GM18951 (cell line): ENCODE data around the gene PSMC4.
A peak's percentile ranks its signal among the peaks of the same experiment; 100 is the strongest.

Source experiments
- POLR2A ChIP-seq: IDR thresholded peaks from 4 replicates; pipeline ENCODE4 v1.6.1; 2011; ENCODE audit warnings: mild to moderate bottlenecking; ENCODE audit not compliant: insufficient read length, insufficient read depth; ENCODE audit errors: extremely low read depth
- in situ Hi-C: fragments of 300-500 bp; cut with MboI; formaldehyde crosslinking; loops from one replicate; pipeline ENCODE4 v1.12.0; 2022; ENCODE audit warnings: low sequenced_read_pairs, mixed read lengths, inconsistent platforms; ENCODE audit not compliant: unreplicated experiment

PSMC4 gene

GRCh38 chr19:39987596-39987995 is 16.6 kb downstream of the PSMC4 start:
- in situ Hi-C loops, result no loop called here
- no peak for TF ChIP-seq POLR2A

GRCh38 chr19:39993605-39994004 is 22.6 kb downstream of the PSMC4 start:
- TF ChIP-seq POLR2A, result no peak
- in situ Hi-C loops, result no loop called here

- in situ Hi-C loops, result no loop called here
Measured at GRCh38 chr19:39994361-39994760, 23.4 kb downstream of the PSMC4 start.

GRCh38 chr19:39995794-39996193 is 24.8 kb downstream of the PSMC4 start:
- in situ Hi-C loops, result no loop called here
- no peak for TF ChIP-seq POLR2A

More at GRCh38 chr19:39994361-39994760, 23.4 kb downstream of the PSMC4 start:
- TF ChIP-seq POLR2A, result no peak

GRCh38 chr19:39996218-39996810 is 25.3 kb downstream of the PSMC4 start:
- no peak for TF ChIP-seq POLR2A
- in situ Hi-C loops, result no loop called here

- peak; percentile 94 for TF ChIP-seq POLR2A
- in situ Hi-C loops, result no loop called here
Measured at GRCh38 chr19:39996811-39997637, 26.1 kb downstream of the PSMC4 start, which contains the start of gene ZNF546. Gene ZNF546 (plus strand): TSS chr19:39997060. CDS start chr19:39998327, 1,267 bp downstream.

- in situ Hi-C loops, result no loop called here
- TF ChIP-seq POLR2A, result no peak
Measured at GRCh38 chr19:39997638-39998216, 26.8 kb downstream of the PSMC4 start.

GRCh38 chr19:39998501-39998900 is 27.5 kb downstream of the PSMC4 start:
- in situ Hi-C loops, result no loop called here
- no peak for TF ChIP-seq POLR2A

GRCh38 chr19:40005691-40006272 is 34.8 kb downstream of the PSMC4 start:
- in situ Hi-C loops, result no loop called here
- TF ChIP-seq POLR2A, result no peak

GRCh38 chr19:40006273-40006691 is 35.3 kb downstream of the PSMC4 start:
- in situ Hi-C loops, result no loop called here
- no peak for TF ChIP-seq POLR2A

GRCh38 chr19:40009674-40010073 is 38.7 kb downstream of the PSMC4 start:
- no peak for TF ChIP-seq POLR2A
- in situ Hi-C loops, result no loop called here

GRCh38 chr19:40013991-40014390 is 43.0 kb downstream of the PSMC4 start:
- TF ChIP-seq POLR2A, result no peak
- in situ Hi-C loops, result no loop called here

- in situ Hi-C loops, result no loop called here
- no peak for TF ChIP-seq POLR2A
Measured at GRCh38 chr19:40023969-40024368, 53.0 kb downstream of the PSMC4 start.
